NOMO-1 treated with dmso at 0.1 percent for 144 hours (cell line): Measurements from ENCODE around the gene CCL14.
"Not testable (repeated sequence)": the region's sequence is repeated elsewhere in the genome, so short reads cannot be mapped to it uniquely, and the experiment has no call there.

Source experiments
- DNase-seq: peaks from one replicate; lab custom pipeline; 2025; ENCODE audit not compliant: unreplicated experiment; lab: John Stamatoyannopoulos, UW

The CCL14 gene

GRCh38 chr17:35943537-35943936, 43.0 kb downstream of the CCL14 start, which contains the start of gene LYZL6:
TSS of gene LYZL6 (minus strand) at chr17:35943713. CDS start at chr17:35939356, 4,357 bp downstream.
- no peak for DNase-seq

GRCh38 chr17:35942588-35943186, 43.8 kb downstream of the CCL14 start:
- no peak for DNase-seq

GRCh38 chr17:35938492-35938891, 48.0 kb downstream of the CCL14 start:
- DNase-seq: not testable (repeated sequence)

- DNase-seq: no peak
These were observed 50.5 kb downstream of the CCL14 start for GRCh38 chr17:35936063-35936462.

- no peak for DNase-seq
These were observed 51.8 kb downstream of the CCL14 start for GRCh38 chr17:35934760-35935159.
